Measurements from ENCODE around the gene CDHR2. TPM values are rescaled to one million over a fixed set of nuclear protein-coding genes. Genes with fewer than 3 reads are reported as not detected.

Gene CDHR2
- total and polyA plus RNA-seq, 8 donors = 0.13 to 18.7 (median 9.7) TPM

DNA sequence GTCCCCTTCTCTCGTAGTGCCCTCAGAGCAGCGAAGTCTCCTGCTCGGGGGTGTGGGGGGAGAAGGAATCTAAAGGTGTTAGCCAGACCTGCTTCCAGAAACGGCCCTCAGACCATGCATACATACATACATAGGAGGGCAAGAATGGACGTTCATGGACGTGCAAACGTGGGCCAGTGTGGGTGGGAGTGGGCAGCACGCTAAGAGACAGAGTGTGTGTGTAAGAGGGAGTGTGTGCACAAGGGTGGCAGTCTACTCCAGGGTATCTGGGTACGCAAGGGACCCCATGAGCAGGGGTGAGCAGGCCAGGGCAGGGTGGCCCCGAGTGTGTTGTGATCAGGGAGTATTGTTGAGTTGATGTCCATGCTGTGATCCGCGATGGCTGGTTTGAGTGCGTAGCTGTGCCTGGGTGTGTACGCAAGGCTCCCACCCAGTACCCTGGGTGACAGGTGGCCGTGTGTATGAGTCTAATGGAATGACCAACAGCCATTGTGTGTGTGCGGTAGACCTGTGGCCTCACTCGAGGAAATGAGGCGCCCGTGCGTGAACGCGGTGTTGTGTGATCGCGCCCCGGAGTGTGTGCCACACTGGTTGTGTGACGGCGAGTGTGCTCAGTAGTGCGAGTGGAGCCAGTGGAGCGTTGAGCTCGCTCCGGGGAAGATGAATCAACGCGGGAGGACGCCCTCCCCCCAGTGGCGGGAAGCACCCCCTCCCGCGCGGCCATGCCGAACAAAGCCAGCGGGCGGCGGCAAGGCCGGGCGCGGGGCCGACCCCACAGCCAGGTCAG, 60.0 kb downstream of the CDHR2 start:
- no peaks in the 10 kb centered on the region for H3K9me3 ChIP-seq
- intact Hi-C loops (cut with DNase I; ENCODE audit: low total_unique reads) = no loop called here
- peaks cover 4 to 54% (median 28%) of the 10 kb centered on the region in 3 donors for H3K27me3 ChIP-seq
- peaks cover 5 to 27% (median 15%) of the 10 kb centered on the region in 4 donors for H3K4me1 ChIP-seq
- whole genome bisulfite sequencing, 5 donors = 29 to 68% (median 33%) methylated on average over 17 to 46 of the region's 46 CpGs
- no peak for DNase-seq
- peak overlapping the region; percentile 56 to 70 (median 66) for H3K4me3 ChIP-seq
- no peaks in the 10 kb centered on the region for H3K36me3 ChIP-seq
- no peak overlapping the region for H3K27ac ChIP-seq
- TF ChIP-seq POLR2AphosphoS5 (IDR thresholded peaks at IDR 0.05) (no peak), EP300 (IDR thresholded peaks at IDR 0.05) (no peak), POLR2A (IDR thresholded peaks at IDR 0.05) (no peak)
- TF ChIP-seq, protein P1, sequence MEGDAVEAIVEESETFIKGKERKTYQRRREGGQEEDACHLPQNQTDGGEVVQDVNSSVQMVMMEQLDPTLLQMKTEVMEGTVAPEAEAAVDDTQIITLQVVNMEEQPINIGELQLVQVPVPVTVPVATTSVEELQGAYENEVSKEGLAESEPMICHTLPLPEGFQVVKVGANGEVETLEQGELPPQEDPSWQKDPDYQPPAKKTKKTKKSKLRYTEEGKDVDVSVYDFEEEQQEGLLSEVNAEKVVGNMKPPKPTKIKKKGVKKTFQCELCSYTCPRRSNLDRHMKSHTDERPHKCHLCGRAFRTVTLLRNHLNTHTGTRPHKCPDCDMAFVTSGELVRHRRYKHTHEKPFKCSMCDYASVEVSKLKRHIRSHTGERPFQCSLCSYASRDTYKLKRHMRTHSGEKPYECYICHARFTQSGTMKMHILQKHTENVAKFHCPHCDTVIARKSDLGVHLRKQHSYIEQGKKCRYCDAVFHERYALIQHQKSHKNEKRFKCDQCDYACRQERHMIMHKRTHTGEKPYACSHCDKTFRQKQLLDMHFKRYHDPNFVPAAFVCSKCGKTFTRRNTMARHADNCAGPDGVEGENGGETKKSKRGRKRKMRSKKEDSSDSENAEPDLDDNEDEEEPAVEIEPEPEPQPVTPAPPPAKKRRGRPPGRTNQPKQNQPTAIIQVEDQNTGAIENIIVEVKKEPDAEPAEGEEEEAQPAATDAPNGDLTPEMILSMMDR (IDR thresholded peaks at IDR 0.05) = no peak

DNA sequence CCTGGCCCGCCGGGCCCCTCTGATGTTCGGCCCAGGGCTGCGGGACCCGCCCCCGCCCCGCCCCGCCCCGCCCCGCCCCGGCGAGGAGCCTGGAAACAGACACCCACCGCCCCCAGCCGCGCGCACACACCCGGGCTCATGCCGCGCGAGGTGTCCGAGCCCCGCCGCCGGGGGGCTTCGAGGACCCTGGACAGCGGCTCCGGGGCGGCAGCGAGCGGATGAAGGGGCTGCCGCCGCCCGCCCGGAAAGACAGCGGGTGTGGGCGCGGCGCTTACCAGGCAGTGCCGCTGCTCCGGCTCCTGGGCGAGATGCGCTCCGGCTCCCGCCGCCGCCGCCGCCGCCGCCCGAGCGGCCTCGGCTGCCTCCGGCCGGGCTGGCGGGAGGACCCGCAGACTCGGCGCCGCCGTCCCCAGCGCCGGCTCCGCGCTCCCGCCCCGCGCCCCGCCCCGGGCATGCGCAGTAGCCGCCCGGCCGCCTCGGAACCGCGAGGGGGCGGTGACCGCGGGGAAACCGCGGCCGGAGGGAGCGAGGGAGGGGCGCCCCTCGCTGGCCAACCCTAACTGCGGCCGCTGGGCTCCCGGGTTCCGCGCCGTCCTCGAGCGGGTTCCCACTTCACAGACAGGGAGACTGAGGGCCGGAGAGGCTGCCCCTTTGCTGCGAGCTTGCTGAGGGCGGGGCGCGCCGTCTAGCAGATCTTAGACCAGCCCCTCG, 60.7 kb downstream of the CDHR2 start, which contains the start of gene GPRIN1:
TSS of gene GPRIN1 (minus strand) at position 433 of the 711 bp plus-strand sequence. CDS start 10,322 bp downstream, outside the sequence.
- Histone ChIP-seq H3K4me3 (peak within 1 kb of the TSS; percentile 56 to 70 (median 66)), H3K27me3 (peaks cover 4 to 57% (median 28%) of the 10 kb centered on the region in 3 donors), H3K9me3 (no peaks in the 10 kb centered on the region), H3K36me3 (no peaks in the 10 kb centered on the region), H3K27ac (peak within 1 kb of the TSS in 2 of 5 donors; percentile 29 to 38), H3K4me1 (peaks cover 5 to 27% (median 15%) of the 10 kb centered on the region in 4 donors)
- intact Hi-C loops (cut with DNase I; ENCODE audit: low total_unique reads) = no loop called here
- DNase-seq = peak; percentile 48 to 86
- TF ChIP-seq, protein P1 (IDR thresholded peaks at IDR 0.05) = no peak
- TF ChIP-seq EP300 (IDR thresholded peaks at IDR 0.05) (no peak), POLR2A (IDR thresholded peaks at IDR 0.05) (no peak), POLR2AphosphoS5 (IDR thresholded peaks at IDR 0.05) (no peak)
- 0 to 1% (median 1%) methylated on average over 24 to 99 of the region's 101 CpGs for WGBS, 5 donors

DNA sequence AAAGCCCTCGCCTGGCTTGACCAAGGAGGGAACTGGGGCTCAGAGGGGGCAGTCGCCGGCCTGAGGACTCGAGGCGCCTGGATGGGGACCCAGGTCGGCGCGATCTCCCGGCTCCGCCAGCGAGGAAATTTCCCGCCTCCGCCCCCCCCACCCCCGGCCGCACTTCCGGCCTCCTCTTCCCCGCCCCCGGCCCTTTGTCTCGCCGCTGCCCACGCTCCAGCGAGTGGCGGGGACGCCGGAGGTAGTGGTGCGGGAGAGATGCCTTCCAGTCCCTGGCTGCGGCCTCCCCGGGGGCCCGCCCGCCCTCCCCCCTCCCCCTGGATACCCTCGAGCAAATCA, 61.3 kb downstream of the CDHR2 start:
- 1 to 6% (median 3%) methylated on average over 17 to 31 of the region's 31 CpGs; no CpG with 5 or more reads in 1 of the 5 donors for WGBS, 5 donors
- Histone ChIP-seq H3K27ac (peak overlapping the region in 2 of 5 donors; percentile 27 to 29), H3K27me3 (peaks cover 4 to 62% (median 33%) of the 10 kb centered on the region in 3 donors), H3K4me1 (peaks cover 5 to 27% (median 15%) of the 10 kb centered on the region in 4 donors), H3K4me3 (peak overlapping the region; percentile 56 to 70 (median 66)), H3K36me3 (no peaks in the 10 kb centered on the region), H3K9me3 (no peaks in the 10 kb centered on the region)
- DNase-seq = no peak
- intact Hi-C loops (cut with DNase I; ENCODE audit: low total_unique reads) = no loop called here
- TF ChIP-seq POLR2A (IDR thresholded peaks at IDR 0.05) (no peak), EP300 (IDR thresholded peaks at IDR 0.05) (no peak), POLR2AphosphoS5 (IDR thresholded peaks at IDR 0.05) (no peak)
- TF ChIP-seq, protein P1 (IDR thresholded peaks at IDR 0.05) = no peak

DNA sequence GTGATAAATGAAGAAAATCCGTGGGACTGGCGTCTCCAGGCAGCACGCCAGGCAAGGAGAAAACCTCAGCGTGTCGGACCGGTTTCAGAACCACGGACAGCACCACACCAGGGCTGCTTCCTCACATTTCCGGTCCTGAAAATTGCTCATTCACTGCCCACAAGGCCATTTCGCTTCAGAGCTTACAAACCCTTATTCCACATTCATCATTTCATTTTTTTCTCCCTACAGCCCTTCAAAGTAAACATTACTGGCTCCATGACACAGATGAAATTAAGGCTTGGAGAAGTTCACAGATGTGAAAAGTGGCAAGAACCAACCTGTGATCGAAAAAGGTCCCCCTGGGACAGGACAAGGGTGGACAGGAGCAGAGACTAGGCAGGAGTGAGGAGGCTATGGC, 62.3 kb downstream of the CDHR2 start:
- peak; percentile 71 to 94 for DNase-seq
- WGBS, 5 donors = 12 to 16% (median 12%) methylated on average over 10 of the region's 10 CpGs
- intact Hi-C loops (cut with DNase I; ENCODE audit: low total_unique reads) = no loop called here

More for the DNA sequence above, 62.3 kb downstream of the CDHR2 start:
- TF ChIP-seq POLR2A (IDR thresholded peaks at IDR 0.05) (no peak), POLR2AphosphoS5 (IDR thresholded peaks at IDR 0.05) (no peak), EP300 (IDR thresholded peaks at IDR 0.05) (no peak)
- TF ChIP-seq, protein P1 (IDR thresholded peaks at IDR 0.05) = no peak
- peaks cover 5 to 27% (median 15%) of the 10 kb centered on the region in 4 donors for H3K4me1 ChIP-seq
- H3K27me3 ChIP-seq = peaks cover 4 to 73% (median 35%) of the 10 kb centered on the region in 3 donors
- no peaks in the 10 kb centered on the region for H3K36me3 ChIP-seq
- no peak overlapping the region for H3K4me3 ChIP-seq
- no peak overlapping the region for H3K27ac ChIP-seq
- no peaks in the 10 kb centered on the region for H3K9me3 ChIP-seq

Data from stomach (tissue), 9 donors.